Type B pancreatic cell (in vitro differentiated cells): ENCODE data around the gene TEDC2. TPM values are rescaled to one million over a fixed set of nuclear protein-coding genes. Genes with fewer than 3 reads are reported as not detected.

ENCODE experiments used
- DNase-seq: peaks from one replicate; pipeline ENCODE4 v3.0.0; 2021; ENCODE audit warnings: mixed read lengths; ENCODE audit not compliant: unreplicated experiment; ENCODE audit errors: extremely low spot score
- H3K27ac Mint-ChIP-seq: 2 replicates; pipeline ENCODE4 v1.8.0; 2021; ENCODE audit warnings: mild to moderate bottlenecking, mixed read lengths
- H3K27me3 Mint-ChIP-seq: 2 replicates; pipeline ENCODE4 v1.8.0; 2021; ENCODE audit warnings: mixed read lengths
- H3K36me3 Mint-ChIP-seq: 2 replicates; pipeline ENCODE4 v1.8.0; 2021; ENCODE audit warnings: mixed read lengths
- H3K4me1 Mint-ChIP-seq: one replicate; pipeline ENCODE4 v1.8.0; 2021; ENCODE audit warnings: mixed read lengths; ENCODE audit not compliant: unreplicated experiment
- H3K4me3 Mint-ChIP-seq: 2 replicates; pipeline ENCODE4 v1.8.0; 2021; ENCODE audit warnings: mild to moderate bottlenecking, mixed read lengths
- H3K9me3 Mint-ChIP-seq: 2 replicates; pipeline ENCODE4 v1.8.0; 2021; ENCODE audit warnings: mixed read lengths
- CTCF ChIP-seq: fragments of 200-600 bp; sonication (generic); conservative IDR thresholded peaks from 2 replicates; pipeline ENCODE4 v1.5.0; 2021; ENCODE audit warnings: antibody characterized with exemption, mild to moderate bottlenecking
- total RNA-seq: library from RNA; stranded (reverse); gene quantifications from 2 replicates; pipeline ENCODE4 v1.2.1, GENCODE V29; 2021; ENCODE audit warnings: low replicate concordance

Gene TEDC2
- total RNA-seq, 1 donor from 2014 or later, result 31.6 TPM

GRCh38 chr16:2471653-2472487 lies 12.0 kb downstream of the TEDC2 start:
- no peak overlapping the region for H3K4me3 Mint-ChIP-seq
- H3K36me3 Mint-ChIP-seq, result no peaks in the 10 kb centered on the region
- H3K4me1 Mint-ChIP-seq, result peaks cover 17% of the 10 kb centered on the region
- peaks cover 9% of the 10 kb centered on the region for H3K27me3 Mint-ChIP-seq
- H3K9me3 Mint-ChIP-seq, result no peaks in the 10 kb centered on the region
- no peak overlapping the region for H3K27ac Mint-ChIP-seq
- no peak for TF ChIP-seq CTCF
- no peak for DNase-seq

GRCh38 chr16:2472488-2472864 lies 12.6 kb downstream of the TEDC2 start:
- no peak for DNase-seq
- H3K36me3 Mint-ChIP-seq, result peaks cover under 1% of the 10 kb centered on the region
- H3K27ac Mint-ChIP-seq, result no peak overlapping the region
- TF ChIP-seq CTCF, result no peak
- H3K4me1 Mint-ChIP-seq, result peaks cover 20% of the 10 kb centered on the region
- H3K4me3 Mint-ChIP-seq, result peak overlapping the region; percentile 86
- H3K27me3 Mint-ChIP-seq, result peaks cover 9% of the 10 kb centered on the region
- H3K9me3 Mint-ChIP-seq, result no peaks in the 10 kb centered on the region

GRCh38 chr16:2472885-2473445 lies 13.1 kb downstream of the TEDC2 start:
- H3K4me1 Mint-ChIP-seq, result peaks cover 25% of the 10 kb centered on the region
- no peak for TF ChIP-seq CTCF
- peaks cover 4% of the 10 kb centered on the region for H3K36me3 Mint-ChIP-seq
- H3K9me3 Mint-ChIP-seq, result no peaks in the 10 kb centered on the region
- H3K4me3 Mint-ChIP-seq, result peak overlapping the region; percentile 86
- H3K27me3 Mint-ChIP-seq, result peaks cover 9% of the 10 kb centered on the region
- DNase-seq, result no peak
- no peak overlapping the region for H3K27ac Mint-ChIP-seq

- DNase-seq, result no peak
- TF ChIP-seq CTCF, result no peak
- Mint-ChIP-seq H3K4me1 (peaks cover 27% of the 10 kb centered on the region), H3K36me3 (peaks cover 4% of the 10 kb centered on the region), H3K9me3 (no peaks in the 10 kb centered on the region), H3K4me3 (peak overlapping the region; percentile 86), H3K27ac (no peak overlapping the region), H3K27me3 (peaks cover 9% of the 10 kb centered on the region)
These were observed 13.6 kb downstream of the TEDC2 start for GRCh38 chr16:2473446-2473926.

GRCh38 chr16:2473999-2474876 lies 14.3 kb downstream of the TEDC2 start:
- no peak for DNase-seq
- H3K9me3 Mint-ChIP-seq, result no peaks in the 10 kb centered on the region
- TF ChIP-seq CTCF, result peak; percentile 51
- peak overlapping the region; percentile 80 for H3K4me3 Mint-ChIP-seq
- H3K4me1 Mint-ChIP-seq, result peaks cover 27% of the 10 kb centered on the region
- no peak overlapping the region for H3K27ac Mint-ChIP-seq
- peaks cover 9% of the 10 kb centered on the region for H3K27me3 Mint-ChIP-seq
- H3K36me3 Mint-ChIP-seq, result peaks cover 4% of the 10 kb centered on the region
